LNCAP (cell line): ENCODE measurements around the gene OR1J2.

Experiments used
- TF ChIP-seq, protein P1 (sequence below): fragments of 450-650 bp; IDR thresholded peaks from 2 replicates; pipeline ENCODE4 v1.5.1; 2017; ENCODE audit warnings: mild to moderate bottlenecking

OR1J2 gene, protein sequence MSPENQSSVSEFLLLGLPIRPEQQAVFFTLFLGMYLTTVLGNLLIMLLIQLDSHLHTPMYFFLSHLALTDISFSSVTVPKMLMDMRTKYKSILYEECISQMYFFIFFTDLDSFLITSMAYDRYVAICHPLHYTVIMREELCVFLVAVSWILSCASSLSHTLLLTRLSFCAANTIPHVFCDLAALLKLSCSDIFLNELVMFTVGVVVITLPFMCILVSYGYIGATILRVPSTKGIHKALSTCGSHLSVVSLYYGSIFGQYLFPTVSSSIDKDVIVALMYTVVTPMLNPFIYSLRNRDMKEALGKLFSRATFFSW

DNA sequence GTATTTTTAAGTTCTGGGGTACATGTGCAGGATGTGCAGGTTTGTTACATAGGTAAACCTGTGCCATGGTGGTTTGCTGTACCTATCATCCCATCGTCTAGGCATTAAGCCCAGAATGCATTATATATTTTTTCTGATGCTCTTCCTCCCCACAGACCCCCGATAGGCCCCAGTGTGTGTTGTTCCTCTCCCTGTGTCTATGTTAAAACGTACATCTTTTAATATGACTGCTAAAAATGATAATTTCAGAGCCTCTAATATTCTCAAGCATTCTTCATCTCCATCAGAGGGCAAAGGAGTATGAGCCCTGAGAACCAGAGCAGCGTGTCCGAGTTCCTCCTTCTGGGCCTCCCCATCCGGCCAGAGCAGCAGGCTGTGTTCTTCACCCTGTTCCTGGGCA, at the start of gene OR1J2:
TSS of gene OR1J2 (plus strand) at position 301 of the 400 bp plus-strand sequence. CDS start at position 301, 0 bp downstream.
- TF ChIP-seq, protein P1, sequence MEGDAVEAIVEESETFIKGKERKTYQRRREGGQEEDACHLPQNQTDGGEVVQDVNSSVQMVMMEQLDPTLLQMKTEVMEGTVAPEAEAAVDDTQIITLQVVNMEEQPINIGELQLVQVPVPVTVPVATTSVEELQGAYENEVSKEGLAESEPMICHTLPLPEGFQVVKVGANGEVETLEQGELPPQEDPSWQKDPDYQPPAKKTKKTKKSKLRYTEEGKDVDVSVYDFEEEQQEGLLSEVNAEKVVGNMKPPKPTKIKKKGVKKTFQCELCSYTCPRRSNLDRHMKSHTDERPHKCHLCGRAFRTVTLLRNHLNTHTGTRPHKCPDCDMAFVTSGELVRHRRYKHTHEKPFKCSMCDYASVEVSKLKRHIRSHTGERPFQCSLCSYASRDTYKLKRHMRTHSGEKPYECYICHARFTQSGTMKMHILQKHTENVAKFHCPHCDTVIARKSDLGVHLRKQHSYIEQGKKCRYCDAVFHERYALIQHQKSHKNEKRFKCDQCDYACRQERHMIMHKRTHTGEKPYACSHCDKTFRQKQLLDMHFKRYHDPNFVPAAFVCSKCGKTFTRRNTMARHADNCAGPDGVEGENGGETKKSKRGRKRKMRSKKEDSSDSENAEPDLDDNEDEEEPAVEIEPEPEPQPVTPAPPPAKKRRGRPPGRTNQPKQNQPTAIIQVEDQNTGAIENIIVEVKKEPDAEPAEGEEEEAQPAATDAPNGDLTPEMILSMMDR: no peak

DNA sequence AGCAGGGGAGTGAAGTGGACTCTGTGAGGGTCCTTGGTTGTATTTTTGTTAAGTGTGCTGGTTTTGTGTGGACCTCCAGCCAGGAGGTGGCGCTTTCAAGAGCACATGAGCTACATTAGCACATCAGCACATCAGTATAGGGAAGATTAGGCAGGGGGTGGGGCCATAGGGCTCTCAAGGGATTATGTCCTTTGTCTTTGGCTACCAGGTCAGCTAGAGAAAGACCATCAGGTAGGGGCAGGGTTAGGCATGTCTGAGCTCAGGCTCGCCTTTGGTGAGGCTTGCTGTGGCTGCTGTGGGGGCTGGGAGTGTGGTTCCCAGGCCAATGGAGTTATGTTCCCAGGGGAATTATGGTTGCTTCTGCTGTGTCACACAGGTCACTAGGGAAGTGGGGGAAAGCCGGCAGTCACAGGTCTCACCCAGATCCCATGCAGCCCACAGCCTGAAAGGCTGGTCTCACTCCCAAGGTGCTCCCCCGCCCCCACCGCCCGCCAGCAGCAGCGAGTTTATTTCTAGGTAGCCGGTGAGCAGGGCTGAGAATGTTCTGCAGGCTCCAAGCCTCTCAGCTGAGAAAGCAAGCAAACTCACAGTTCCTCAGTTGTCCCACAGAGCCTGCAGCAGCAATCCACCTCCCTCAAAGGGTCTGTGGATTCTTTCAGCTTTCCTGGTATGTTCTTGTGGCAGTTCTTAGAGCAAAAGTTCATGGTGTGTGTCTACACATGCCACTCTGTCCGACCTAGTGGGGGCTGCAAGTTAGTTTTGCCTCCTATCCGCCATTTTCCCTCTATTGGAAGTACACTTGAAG, 46.6 kb upstream of the OR1J2 start:
- TF ChIP-seq, protein P1: peak; percentile 55

DNA sequence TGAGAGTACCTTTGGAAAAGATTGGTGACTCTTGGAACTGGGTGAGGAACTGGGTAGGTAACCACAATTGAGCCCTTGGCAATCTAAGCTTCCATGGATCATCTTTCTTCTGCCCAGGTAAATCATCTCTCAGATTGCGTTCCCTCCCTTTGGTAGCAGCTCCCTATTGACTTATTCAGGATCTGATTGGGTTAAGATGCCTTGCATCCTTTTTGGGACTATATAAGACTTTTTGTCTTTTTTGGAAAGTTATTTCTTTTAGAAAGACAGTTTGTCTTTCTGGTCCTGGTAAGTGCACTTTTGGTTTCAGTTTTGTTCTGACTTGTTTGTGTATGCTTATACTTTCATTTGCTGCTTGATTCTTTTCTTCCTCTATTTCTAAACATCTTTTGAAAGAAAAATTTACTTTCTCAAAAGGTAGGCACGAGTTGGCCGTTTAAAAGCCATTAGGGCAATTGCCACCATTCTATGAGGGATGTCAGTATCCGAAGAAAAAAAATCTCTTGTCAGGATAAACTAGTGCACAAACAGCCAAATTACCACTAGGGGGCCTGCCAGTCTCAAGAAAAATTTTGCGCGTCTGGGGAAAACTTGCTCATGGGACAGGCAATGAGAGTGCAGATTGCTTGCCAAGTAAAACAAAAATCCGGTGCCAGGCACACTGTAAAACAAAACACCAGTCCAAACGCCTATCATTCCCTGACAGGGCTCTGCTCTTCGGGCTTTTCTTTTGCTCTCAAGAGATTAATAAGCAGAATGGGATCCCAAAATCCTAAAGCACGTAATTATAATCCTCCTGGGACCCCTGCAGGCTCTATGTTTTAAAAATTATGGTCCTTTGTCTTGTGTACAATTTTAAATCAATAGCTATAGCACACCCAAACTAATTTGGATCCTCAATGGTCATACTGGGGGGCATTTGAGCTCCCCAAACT, 45.7 kb upstream of the OR1J2 start:
- TF ChIP-seq, protein P1: peak; percentile 85

DNA sequence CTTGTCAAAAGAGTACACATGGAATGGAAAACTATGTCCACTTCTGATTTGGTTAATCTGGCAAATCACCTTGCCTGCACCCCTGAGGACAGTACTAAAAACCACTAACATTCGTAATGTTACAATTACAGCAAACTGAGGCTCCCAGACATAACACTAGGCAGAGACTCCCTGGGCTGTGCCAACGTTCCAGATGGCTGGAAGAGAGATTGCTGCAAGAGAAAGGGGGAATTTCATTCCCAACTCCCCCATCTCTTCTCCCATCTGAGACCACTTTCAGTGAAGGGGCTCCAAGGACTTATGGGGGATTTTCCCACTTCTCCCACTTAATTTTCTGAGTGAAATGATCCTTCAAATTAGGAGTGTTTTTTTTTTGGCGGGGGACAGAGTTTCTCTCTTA, 44.1 kb upstream of the OR1J2 start:
- TF ChIP-seq, protein P1: no peak

DNA sequence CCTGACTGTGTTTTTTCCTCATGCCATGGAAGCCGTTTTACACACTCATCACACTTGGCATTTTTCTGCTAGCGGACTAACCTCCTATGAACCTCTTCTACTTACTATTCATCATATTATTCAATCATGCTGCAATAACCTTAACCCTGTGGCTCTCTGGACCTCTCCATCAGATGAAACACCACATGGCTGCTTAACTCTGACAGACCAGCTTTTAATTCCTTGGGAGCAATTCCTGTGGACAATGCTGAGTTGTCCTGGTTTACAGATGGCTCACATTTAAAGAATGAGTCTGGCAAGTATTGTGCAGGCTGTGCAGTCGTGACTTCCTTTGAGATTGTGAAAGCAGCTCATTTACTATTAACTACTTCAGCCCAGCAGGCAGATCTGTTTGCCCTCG, 41.9 kb upstream of the OR1J2 start:
- TF ChIP-seq, protein P1: no peak

DNA sequence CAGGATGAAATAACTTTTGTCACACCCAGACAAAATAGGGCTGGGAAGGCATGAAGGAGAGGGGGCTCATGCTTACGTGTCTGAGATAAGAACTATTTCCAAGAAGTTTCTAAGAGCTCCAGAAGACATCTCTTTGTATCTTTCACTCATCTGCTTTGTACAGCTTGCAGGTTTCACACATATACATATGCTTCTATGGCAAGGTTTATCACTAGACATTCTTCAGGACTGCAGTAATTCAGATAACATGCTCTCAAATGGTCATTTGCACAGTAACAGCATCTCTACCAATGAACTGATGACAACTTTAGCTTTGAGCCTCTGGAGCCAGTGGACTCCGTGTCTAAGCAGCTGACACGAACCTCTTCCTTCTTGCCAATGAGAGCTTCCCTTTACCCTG, 36.0 kb upstream of the OR1J2 start:
- TF ChIP-seq, protein P1: no peak

DNA sequence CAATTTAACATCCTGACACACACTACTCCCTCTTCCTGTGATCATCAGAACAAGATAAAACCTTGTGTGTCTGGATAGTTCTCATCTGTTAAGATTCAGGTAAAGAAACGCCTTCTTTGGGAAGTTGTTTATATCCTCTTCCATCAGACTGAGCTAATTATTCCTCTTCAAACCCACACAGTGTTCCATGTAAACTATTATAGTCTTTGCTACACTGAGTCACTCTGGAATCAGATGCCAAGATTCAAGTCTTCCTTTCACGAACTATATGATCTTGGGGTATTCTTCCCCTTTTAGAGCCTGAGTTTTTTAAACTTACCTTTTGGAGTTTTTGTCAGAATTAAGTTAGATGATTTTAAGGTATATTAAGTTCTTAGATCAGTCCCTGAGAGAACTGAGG, 34.9 kb upstream of the OR1J2 start:
- TF ChIP-seq, protein P1: no peak
